ENCODE results near the gene SLCO2A1.

Gene SLCO2A1

GRCh38 chr3:134061401-134061800 is 31.7 kb upstream of the SLCO2A1 start:
- no peak for ATAC-seq (ENCODE audit: low read depth)

GRCh38 chr3:134060561-134061385 is 31.0 kb upstream of the SLCO2A1 start:
- TF ChIP-seq CTCF (IDR thresholded peaks at IDR 0.05; ENCODE audit: poor library complexity, severe bottlenecking) = no peak
- H3K4me3 ChIP-seq (ENCODE audit: severe bottlenecking) = no peak overlapping the region
- no peaks in the 10 kb centered on the region for H3K27me3 ChIP-seq (ENCODE audit: insufficient read depth, poor library complexity, severe bottlenecking)
- ATAC-seq (ENCODE audit: low read depth) (no peak), DNase-seq (ENCODE audit: low spot score) (peak; percentile 11)
- no peaks in the 10 kb centered on the region for H3K36me3 ChIP-seq (ENCODE audit: low read depth)
- no peaks in the 10 kb centered on the region for H3K9me3 ChIP-seq (ENCODE audit: severe bottlenecking)
- H3K4me1 ChIP-seq (ENCODE audit: insufficient read depth, poor library complexity, severe bottlenecking) = no peaks in the 10 kb centered on the region
- no peak overlapping the region for H3K27ac ChIP-seq (ENCODE audit: poor library complexity, severe bottlenecking)

More at GRCh38 chr3:134061401-134061800, 31.7 kb upstream of the SLCO2A1 start:
- no peaks in the 10 kb centered on the region for H3K36me3 ChIP-seq (ENCODE audit: low read depth)
- no peak overlapping the region for H3K4me3 ChIP-seq (ENCODE audit: severe bottlenecking)
- H3K4me1 ChIP-seq (ENCODE audit: insufficient read depth, poor library complexity, severe bottlenecking) = no peaks in the 10 kb centered on the region
- TF ChIP-seq CTCF (IDR thresholded peaks at IDR 0.05; ENCODE audit: poor library complexity, severe bottlenecking) = no peak
- H3K27me3 ChIP-seq (ENCODE audit: insufficient read depth, poor library complexity, severe bottlenecking) = no peaks in the 10 kb centered on the region
- H3K9me3 ChIP-seq (ENCODE audit: severe bottlenecking) = no peaks in the 10 kb centered on the region
- peak; percentile 7 for DNase-seq (ENCODE audit: low spot score)
- H3K27ac ChIP-seq (ENCODE audit: poor library complexity, severe bottlenecking) = no peak overlapping the region

GRCh38 chr3:134059671-134060560 is 30.2 kb upstream of the SLCO2A1 start:
- ATAC-seq (ENCODE audit: low read depth) = no peak
- H3K27me3 ChIP-seq (ENCODE audit: insufficient read depth, poor library complexity, severe bottlenecking) = no peaks in the 10 kb centered on the region
- no peaks in the 10 kb centered on the region for H3K9me3 ChIP-seq (ENCODE audit: severe bottlenecking)
- H3K4me1 ChIP-seq (ENCODE audit: insufficient read depth, poor library complexity, severe bottlenecking) = no peaks in the 10 kb centered on the region
- DNase-seq (ENCODE audit: low spot score) = peak; percentile 1
- no peak for TF ChIP-seq CTCF (IDR thresholded peaks at IDR 0.05; ENCODE audit: poor library complexity, severe bottlenecking)
- H3K4me3 ChIP-seq (ENCODE audit: severe bottlenecking) = no peak overlapping the region
- no peaks in the 10 kb centered on the region for H3K36me3 ChIP-seq (ENCODE audit: low read depth)
- no peak overlapping the region for H3K27ac ChIP-seq (ENCODE audit: poor library complexity, severe bottlenecking)

GRCh38 chr3:134059035-134059601 is 29.4 kb upstream of the SLCO2A1 start:
- Histone ChIP-seq H3K27ac (ENCODE audit: poor library complexity, severe bottlenecking) (no peak overlapping the region), H3K27me3 (ENCODE audit: insufficient read depth, poor library complexity, severe bottlenecking) (no peaks in the 10 kb centered on the region), H3K4me1 (ENCODE audit: insufficient read depth, poor library complexity, severe bottlenecking) (no peaks in the 10 kb centered on the region), H3K4me3 (ENCODE audit: severe bottlenecking) (no peak overlapping the region), H3K9me3 (ENCODE audit: severe bottlenecking) (no peaks in the 10 kb centered on the region), H3K36me3 (ENCODE audit: low read depth) (no peaks in the 10 kb centered on the region)
- DNase-seq (ENCODE audit: low spot score) = no peak
- TF ChIP-seq CTCF (IDR thresholded peaks at IDR 0.05; ENCODE audit: poor library complexity, severe bottlenecking) = no peak
- no peak for ATAC-seq (ENCODE audit: low read depth)

Data from RWPE2 (cell line).